H1 (cell line): ENCODE measurements around the gene SH3TC2. TPM values are rescaled to one million over a fixed set of nuclear protein-coding genes. Genes with fewer than 3 reads are reported as not detected.

Experiments
- ASH2L ChIP-seq: fragments of 200-600, 300-600 bp; sonication (generic); IDR thresholded peaks from one replicate; pipeline ENCODE4 v1.7.1; 2017; ENCODE audit warnings: low read length
- BRCA1 ChIP-seq: IDR thresholded peaks from 2 replicates; pipeline ENCODE4 v1.6.1; 2012; ENCODE audit warnings: low read depth, low read length, improper control_type of control experiment
- CBX5 ChIP-seq: fragments of 300-800, 300-1000 bp; sonication (generic); IDR thresholded peaks from 2 replicates; pipeline ENCODE4 v1.7.1; 2016; ENCODE audit warnings: antibody characterized with exemption, low read length, low read depth
- CEBPB ChIP-seq: IDR thresholded peaks from 2 replicates; pipeline ENCODE4 v1.6.1; 2012; ENCODE audit warnings: low read depth, low read length
- CTBP2 ChIP-seq: IDR thresholded peaks from 2 replicates; pipeline ENCODE4 v1.7.0; 2011; ENCODE audit warnings: borderline replicate concordance, mild to moderate bottlenecking, moderate library complexity, mixed read lengths, low read length; ENCODE audit not compliant: insufficient read depth, insufficient read length
- CTCF ChIP-seq, 3 experiments: IDR thresholded peaks; 1 replicate in 2 of 3; 2 replicates in 1 of 3; pipeline versions ENCODE4 v1.5.1 to v1.6.1; 2011; ENCODE audit warnings: low read length in 3 of 3, mild to moderate bottlenecking in 3 of 3, inconsistent platforms in 2 of 3, low read depth in 1 of 3, moderate library complexity in 1 of 3; ENCODE audit not compliant: insufficient read depth in 1 of 3; ENCODE audit errors: control extremely low read depth in 1 of 3
- E2F6 ChIP-seq: IDR thresholded peaks from 2 replicates; pipeline ENCODE4 v1.6.1; 2012; ENCODE audit warnings: inconsistent platforms
- EGR1 ChIP-seq: IDR thresholded peaks from 2 replicates; pipeline ENCODE4 v1.6.1; 2011; ENCODE audit warnings: low read depth, low read length, borderline replicate concordance
- GABPA ChIP-seq: IDR thresholded peaks from 2 replicates; pipeline ENCODE4 v1.6.1; 2011; ENCODE audit warnings: mild to moderate bottlenecking, low read length, moderate library complexity, borderline replicate concordance; ENCODE audit not compliant: insufficient read depth
- JUN ChIP-seq: IDR thresholded peaks from 2 replicates; pipeline ENCODE4 v1.6.1; 2011; ENCODE audit warnings: low read depth, mild to moderate bottlenecking, improper control_type of control experiment, low read length
- MAFK ChIP-seq: IDR thresholded peaks from 2 replicates; pipeline ENCODE4 v1.6.1; 2012; ENCODE audit warnings: low read depth, mild to moderate bottlenecking, improper control_type of control experiment, low read length
- MAX ChIP-seq: IDR thresholded peaks from 2 replicates; pipeline ENCODE4 v1.6.1; 2012; ENCODE audit warnings: inconsistent platforms
- PHF8 ChIP-seq: fragments of 200-600 bp; sonication (generic); conservative IDR thresholded peaks from 2 replicates; pipeline ENCODE4 v1.7.1; 2012; ENCODE audit warnings: low read depth, mild to moderate bottlenecking, inconsistent platforms, low read length, moderate library complexity
- POLR2A ChIP-seq, 2 experiments: IDR thresholded peaks; 1 replicate in 1 of 2; 2 replicates in 1 of 2; pipeline ENCODE4 v1.6.1; 2011; ENCODE audit warnings: low read depth in 2 of 2, low read length in 2 of 2, mild to moderate bottlenecking in 2 of 2; ENCODE audit errors: control extremely low read depth in 1 of 2
- RAD21 ChIP-seq, 2 experiments: IDR thresholded peaks in 1 of 2; conservative IDR thresholded peaks in 1 of 2; 2 replicates each; pipeline ENCODE4 v1.6.1; 2011; ENCODE audit warnings: low read depth in 2 of 2, low read length in 2 of 2, improper control_type of control experiment in 1 of 2, inconsistent platforms in 1 of 2, mild to moderate bottlenecking in 1 of 2, moderate library complexity in 1 of 2
- RBBP5 ChIP-seq: IDR thresholded peaks from 2 replicates; pipeline ENCODE4 v1.7.1; 2012; ENCODE audit warnings: low read depth, mild to moderate bottlenecking, inconsistent platforms, low read length, moderate library complexity, borderline replicate concordance
- RFX5 ChIP-seq: IDR thresholded peaks from 2 replicates; pipeline ENCODE4 v1.6.1; 2011; ENCODE audit warnings: low read depth, low read length, improper control_type of control experiment, borderline replicate concordance
- SAP30 ChIP-seq: fragments of 300-600 bp; sonication (generic); IDR thresholded peaks from 2 replicates; pipeline ENCODE4 v1.7.1; 2012; ENCODE audit warnings: low read length, moderate library complexity, mild to moderate bottlenecking, inconsistent platforms; ENCODE audit not compliant: insufficient read depth, insufficient replicate concordance
- SP1 ChIP-seq: IDR thresholded peaks from 2 replicates; pipeline ENCODE4 v1.6.1; 2011; ENCODE audit warnings: low read depth, low read length
- SP4 ChIP-seq: IDR thresholded peaks from 2 replicates; pipeline ENCODE4 v1.6.1; 2012; ENCODE audit warnings: low read length, inconsistent platforms
- TAF1 ChIP-seq: IDR thresholded peaks from 2 replicates; pipeline ENCODE4 v1.6.1; 2011; ENCODE audit warnings: mild to moderate bottlenecking, low read depth, low read length
- TEAD4 ChIP-seq: IDR thresholded peaks from 2 replicates; pipeline ENCODE4 v1.6.1; 2012; ENCODE audit warnings: low read depth, low read length, inconsistent platforms, mixed read lengths
- YY1 ChIP-seq: IDR thresholded peaks from 2 replicates; pipeline ENCODE4 v1.6.1; 2011; ENCODE audit warnings: low read depth, mild to moderate bottlenecking, low read length
- polyA plus RNA-seq, 7 experiments: library from polyadenylated mRNA; depleted of rRNA in 3 of 7; stranded (reverse) in 5 of 7; unstranded in 2 of 7; fragments of >200 nt in 5 of 7; fragments of 200-250 nt in 2 of 7; gene quantifications; 1 replicate in 5 of 7; 2 replicates in 1 of 7; 4 replicates in 1 of 7; pipeline versions ENCODE4 v1.2.1 to v1.2.3, GENCODE V29; 2011 to 2013; ENCODE audit warnings: missing spikeins in 2 of 7, mixed read lengths in 2 of 7
- total RNA-seq: library from RNA; stranded (reverse); fragmentation: NEBNext Ultra II Directional; extraction: Animal tissue kit (Norgen Biotek cat#: 25700); gene quantifications from 2 replicates; pipeline ENCODE4 v1.2.1, GENCODE V29; 2021

Gene SH3TC2
- total and polyA plus RNA-seq, 2 of the 8 experiments (the other 6 are each of a cell fraction or from before 2014, with no cell fraction given) = 0.11 to 0.80 TPM

- TF ChIP-seq CTCF (IDR thresholded peaks at IDR 0.05; ENCODE audit: control extremely low read depth in 1 of 3, insufficient read depth in 1 of 3, low read depth in 1 of 3, low read length in 3 of 3) (peak; percentile 92 to 94 (median 94)), POLR2A (IDR thresholded peaks at IDR 0.05; ENCODE audit: control extremely low read depth in 1 of 2, low read depth in 2 of 2, low read length in 2 of 2) (no peak), CBX5 (no peak), EGR1 (no peak), YY1 (peak; percentile 31; the same call in 1 of the 2 replicates), CEBPB (no peak), SP4 (no peak), BRCA1 (no peak), SAP30 (no peak), GABPA (no peak), TEAD4 (no peak), MAFK (no peak), E2F6 (no peak), ASH2L (no peak), RFX5 (no peak), SP1 (no peak), TAF1 (no peak), JUN (no peak), MAX (0 out of 2 replicates have a peak, but pooled peaks have one; percentile 26), CTBP2 (no peak), RAD21 (IDR thresholded peaks at IDR 0.05 in 1 of 2, conservative IDR thresholded peaks at IDR 0.05 in 1 of 2; ENCODE audit: low read depth in 2 of 2, low read length in 2 of 2) (peak; percentile 96 to 97), RBBP5 (no peak), PHF8 (no peak)
Observed at GRCh38 chr5:149035372-149035790, 27.5 kb downstream of the SH3TC2 start (continued).
